ENCODE data around the gene GAPDHS. TPM values are rescaled to one million over a fixed set of nuclear protein-coding genes. Genes with fewer than 3 reads are reported as not detected.

GAPDHS gene
- total RNA-seq, 1 donor = not detected

- peak; percentile 26 for DNase-seq (ENCODE audit: low read depth)
- peak; percentile 88 for TF ChIP-seq CTCF (IDR thresholded peaks at IDR 0.05; ENCODE audit: insufficient read depth, low read depth, low read length)
- peak overlapping the region; percentile 34 for H3K4me3 ChIP-seq (ENCODE audit: low read depth, low read length)
These were observed 23.2 kb upstream of the GAPDHS start for GRCh38 chr19:35509861-35510625.

GRCh38 chr19:35510626-35510964 is 22.7 kb upstream of the GAPDHS start:
- no peak for DNase-seq (ENCODE audit: low read depth)
- H3K4me3 ChIP-seq (ENCODE audit: low read depth, low read length) = no peak overlapping the region
- TF ChIP-seq CTCF (IDR thresholded peaks at IDR 0.05; ENCODE audit: insufficient read depth, low read depth, low read length) = no peak

- TF ChIP-seq CTCF (IDR thresholded peaks at IDR 0.05; ENCODE audit: insufficient read depth, low read depth, low read length) = no peak
- no peak for DNase-seq (ENCODE audit: low read depth)
- no peak overlapping the region for H3K4me3 ChIP-seq (ENCODE audit: low read depth, low read length)
These were observed 21.9 kb upstream of the GAPDHS start for GRCh38 chr19:35511337-35511736.

GRCh38 chr19:35512831-35513627 is 20.2 kb upstream of the GAPDHS start:
- TF ChIP-seq CTCF (IDR thresholded peaks at IDR 0.05; ENCODE audit: insufficient read depth, low read depth, low read length) = no peak
- no peak overlapping the region for H3K4me3 ChIP-seq (ENCODE audit: low read depth, low read length)
- no peak for DNase-seq (ENCODE audit: low read depth)

- peak; percentile 56 for DNase-seq (ENCODE audit: low read depth)
- H3K4me3 ChIP-seq (ENCODE audit: low read depth, low read length) = no peak within 1 kb of the TSS
- no peak for TF ChIP-seq CTCF (IDR thresholded peaks at IDR 0.05; ENCODE audit: insufficient read depth, low read depth, low read length)
These were observed 19.5 kb upstream of the GAPDHS start, which contains the start of gene DMKN for GRCh38 chr19:35513628-35514281. DMKN (minus strand) TSS chr19:35513649; CDS start chr19:35513475, 174 bp downstream.

- no peak overlapping the region for H3K4me3 ChIP-seq (ENCODE audit: low read depth, low read length)
- no peak for TF ChIP-seq CTCF (IDR thresholded peaks at IDR 0.05; ENCODE audit: insufficient read depth, low read depth, low read length)
- DNase-seq (ENCODE audit: low read depth) = peak; percentile 40
These were observed 18.9 kb upstream of the GAPDHS start for GRCh38 chr19:35514282-35514809.
